Nephron progenitor cell (in vitro differentiated cells): Measurements from ENCODE around the gene CACNA1D.

ENCODE experiments used
- DNase-seq: peaks from one replicate; pipeline ENCODE4 v3.0.0; 2021
- H3K27ac Mint-ChIP-seq: 2 replicates; pipeline ENCODE4 v1.8.0; 2021; ENCODE audit warnings: mild to moderate bottlenecking, moderate library complexity, mixed read lengths
- H3K27me3 Mint-ChIP-seq: 2 replicates; pipeline ENCODE4 v1.8.0; 2021; ENCODE audit warnings: mild to moderate bottlenecking, low read depth, mixed read lengths; ENCODE audit not compliant: poor library complexity
- H3K36me3 Mint-ChIP-seq: 2 replicates; pipeline ENCODE4 v1.8.0; 2021; ENCODE audit warnings: low read depth, mixed read lengths
- H3K4me1 Mint-ChIP-seq: 2 replicates; pipeline ENCODE4 v1.8.0; 2021; ENCODE audit warnings: mixed read lengths
- H3K4me3 Mint-ChIP-seq: 2 replicates; pipeline ENCODE4 v1.8.0; 2021; ENCODE audit warnings: mild to moderate bottlenecking, moderate library complexity, mixed read lengths
- H3K9me3 Mint-ChIP-seq: 2 replicates; pipeline ENCODE4 v1.8.0; 2021; ENCODE audit warnings: mild to moderate bottlenecking, moderate library complexity, mixed read lengths
- TF ChIP-seq, protein P1 (sequence below): fragments of 200-600 bp; sonication (generic); IDR thresholded peaks from 2 replicates; pipeline ENCODE4 v1.5.0; 2021; ENCODE audit warnings: antibody characterized with exemption

Gene CACNA1D

GRCh38 chr3:53525765-53526703 is 31.6 kb downstream of the CACNA1D start:
- no peak overlapping the region for H3K4me3 Mint-ChIP-seq
- no peaks in the 10 kb centered on the region for H3K36me3 Mint-ChIP-seq
- peaks cover 6% of the 10 kb centered on the region for H3K4me1 Mint-ChIP-seq
- H3K9me3 Mint-ChIP-seq = no peaks in the 10 kb centered on the region
- TF ChIP-seq, protein P1, sequence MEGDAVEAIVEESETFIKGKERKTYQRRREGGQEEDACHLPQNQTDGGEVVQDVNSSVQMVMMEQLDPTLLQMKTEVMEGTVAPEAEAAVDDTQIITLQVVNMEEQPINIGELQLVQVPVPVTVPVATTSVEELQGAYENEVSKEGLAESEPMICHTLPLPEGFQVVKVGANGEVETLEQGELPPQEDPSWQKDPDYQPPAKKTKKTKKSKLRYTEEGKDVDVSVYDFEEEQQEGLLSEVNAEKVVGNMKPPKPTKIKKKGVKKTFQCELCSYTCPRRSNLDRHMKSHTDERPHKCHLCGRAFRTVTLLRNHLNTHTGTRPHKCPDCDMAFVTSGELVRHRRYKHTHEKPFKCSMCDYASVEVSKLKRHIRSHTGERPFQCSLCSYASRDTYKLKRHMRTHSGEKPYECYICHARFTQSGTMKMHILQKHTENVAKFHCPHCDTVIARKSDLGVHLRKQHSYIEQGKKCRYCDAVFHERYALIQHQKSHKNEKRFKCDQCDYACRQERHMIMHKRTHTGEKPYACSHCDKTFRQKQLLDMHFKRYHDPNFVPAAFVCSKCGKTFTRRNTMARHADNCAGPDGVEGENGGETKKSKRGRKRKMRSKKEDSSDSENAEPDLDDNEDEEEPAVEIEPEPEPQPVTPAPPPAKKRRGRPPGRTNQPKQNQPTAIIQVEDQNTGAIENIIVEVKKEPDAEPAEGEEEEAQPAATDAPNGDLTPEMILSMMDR = no peak
- DNase-seq = no peak
- peaks cover 11% of the 10 kb centered on the region for H3K27me3 Mint-ChIP-seq
- H3K27ac Mint-ChIP-seq = no peak overlapping the region

DNA sequence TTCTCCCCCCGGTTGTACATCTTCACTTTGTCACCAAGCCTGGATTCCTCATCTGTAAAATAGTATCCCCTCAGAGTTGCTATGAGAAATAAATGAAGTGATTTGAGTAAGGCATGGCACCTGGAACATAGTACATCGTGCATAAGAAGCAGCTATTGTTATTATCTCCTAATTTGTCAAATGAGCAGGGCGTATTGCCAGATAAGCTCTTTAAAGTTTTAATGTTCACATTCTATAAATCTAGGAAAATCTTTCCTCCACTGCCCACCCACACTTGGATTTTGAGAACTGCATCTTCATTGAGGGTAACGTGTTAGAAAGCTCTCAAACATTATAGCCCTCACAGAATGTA is 32.3 kb downstream of the CACNA1D start:
- H3K36me3 Mint-ChIP-seq = no peaks in the 10 kb centered on the region
- H3K27me3 Mint-ChIP-seq = peaks cover 11% of the 10 kb centered on the region
- TF ChIP-seq, protein P1 = no peak
- H3K27ac Mint-ChIP-seq = no peak overlapping the region
- DNase-seq = no peak
- H3K9me3 Mint-ChIP-seq = no peaks in the 10 kb centered on the region
- peaks cover 6% of the 10 kb centered on the region for H3K4me1 Mint-ChIP-seq
- H3K4me3 Mint-ChIP-seq = no peak overlapping the region

- peaks cover 11% of the 10 kb centered on the region for H3K27me3 Mint-ChIP-seq
- TF ChIP-seq, protein P1 = no peak
- H3K9me3 Mint-ChIP-seq = no peaks in the 10 kb centered on the region
- no peaks in the 10 kb centered on the region for H3K36me3 Mint-ChIP-seq
- DNase-seq = no peak
- no peak overlapping the region for H3K27ac Mint-ChIP-seq
- H3K4me3 Mint-ChIP-seq = no peak overlapping the region
- H3K4me1 Mint-ChIP-seq = peaks cover 38% of the 10 kb centered on the region
Observed at GRCh38 chr3:53530205-53530604, 35.8 kb downstream of the CACNA1D start.

DNA sequence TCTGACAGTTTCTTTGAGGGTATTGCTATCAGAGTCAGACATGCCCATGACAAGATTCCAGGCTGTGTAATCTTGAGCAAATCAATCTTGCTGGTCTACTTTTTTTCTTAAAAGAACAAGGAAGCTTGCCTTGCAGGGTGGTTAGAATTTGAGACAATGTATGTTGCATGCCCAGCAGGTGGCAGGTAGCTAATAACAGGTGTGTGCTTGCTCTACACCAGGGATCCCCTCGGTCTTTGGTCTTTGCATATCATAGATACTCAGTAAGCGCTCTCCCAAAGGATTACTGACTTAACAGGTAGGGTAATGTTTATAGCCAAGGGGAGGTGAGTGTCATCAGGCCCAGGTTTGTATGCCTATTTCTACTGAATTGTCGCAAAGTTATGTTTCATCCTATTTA is 37.3 kb downstream of the CACNA1D start:
- no peak for DNase-seq
- no peaks in the 10 kb centered on the region for H3K36me3 Mint-ChIP-seq
- peaks cover 41% of the 10 kb centered on the region for H3K4me1 Mint-ChIP-seq
- no peak overlapping the region for H3K4me3 Mint-ChIP-seq
- H3K27me3 Mint-ChIP-seq = peaks cover 11% of the 10 kb centered on the region
- TF ChIP-seq, protein P1 = no peak
- H3K9me3 Mint-ChIP-seq = no peaks in the 10 kb centered on the region
- no peak overlapping the region for H3K27ac Mint-ChIP-seq

DNA sequence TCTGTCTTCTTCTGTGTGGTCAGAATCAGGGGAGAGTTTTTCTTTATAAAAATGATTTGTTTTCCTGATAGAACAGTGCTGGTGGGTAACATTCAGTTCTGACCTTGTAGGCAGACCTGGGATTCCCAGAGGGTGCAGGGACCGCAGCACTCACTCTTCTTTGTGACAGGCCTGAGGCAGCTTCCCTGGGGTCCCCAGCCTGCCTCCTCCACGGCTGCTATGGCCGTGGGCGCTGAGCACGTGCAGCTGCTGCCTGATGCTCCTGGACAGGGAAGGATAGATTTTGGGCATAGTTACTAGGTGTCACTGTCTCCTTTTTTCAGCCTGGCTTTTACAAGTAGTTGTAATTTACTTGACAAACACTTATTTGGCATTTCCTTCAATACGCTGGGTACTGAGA is 39.1 kb downstream of the CACNA1D start:
- peaks cover 8% of the 10 kb centered on the region for H3K27me3 Mint-ChIP-seq
- H3K27ac Mint-ChIP-seq = no peak overlapping the region
- TF ChIP-seq, protein P1 = no peak
- H3K9me3 Mint-ChIP-seq = no peaks in the 10 kb centered on the region
- no peak for DNase-seq
- H3K36me3 Mint-ChIP-seq = no peaks in the 10 kb centered on the region
- no peak overlapping the region for H3K4me3 Mint-ChIP-seq
- peaks cover 41% of the 10 kb centered on the region for H3K4me1 Mint-ChIP-seq

DNA sequence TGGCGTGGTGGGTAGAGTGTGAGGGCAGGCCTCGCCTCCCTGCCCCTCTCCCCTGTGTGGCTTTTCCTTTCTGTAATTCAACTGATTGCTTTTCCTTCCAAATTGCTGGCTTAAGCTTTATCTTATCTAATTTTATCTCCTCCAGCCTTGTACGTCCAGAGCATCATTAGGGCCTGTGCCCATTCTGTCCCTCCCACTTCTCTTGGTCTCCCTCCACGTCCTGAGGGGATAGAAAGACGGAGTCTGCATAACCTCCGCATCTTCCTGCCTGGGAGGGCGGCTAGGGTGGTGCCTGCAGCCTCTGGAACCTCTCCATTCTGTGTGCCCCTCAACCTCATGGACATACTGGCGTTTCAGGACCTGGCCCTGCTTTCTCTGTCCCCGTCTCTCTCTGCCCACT is 39.8 kb downstream of the CACNA1D start:
- H3K4me3 Mint-ChIP-seq = no peak overlapping the region
- TF ChIP-seq, protein P1 = no peak
- H3K4me1 Mint-ChIP-seq = peaks cover 43% of the 10 kb centered on the region
- H3K9me3 Mint-ChIP-seq = no peaks in the 10 kb centered on the region
- no peak for DNase-seq
- H3K27me3 Mint-ChIP-seq = peaks cover 6% of the 10 kb centered on the region
- no peak overlapping the region for H3K27ac Mint-ChIP-seq
- no peaks in the 10 kb centered on the region for H3K36me3 Mint-ChIP-seq
